ENCODE data around the gene PRKCSH.

The PRKCSH gene

DNA sequence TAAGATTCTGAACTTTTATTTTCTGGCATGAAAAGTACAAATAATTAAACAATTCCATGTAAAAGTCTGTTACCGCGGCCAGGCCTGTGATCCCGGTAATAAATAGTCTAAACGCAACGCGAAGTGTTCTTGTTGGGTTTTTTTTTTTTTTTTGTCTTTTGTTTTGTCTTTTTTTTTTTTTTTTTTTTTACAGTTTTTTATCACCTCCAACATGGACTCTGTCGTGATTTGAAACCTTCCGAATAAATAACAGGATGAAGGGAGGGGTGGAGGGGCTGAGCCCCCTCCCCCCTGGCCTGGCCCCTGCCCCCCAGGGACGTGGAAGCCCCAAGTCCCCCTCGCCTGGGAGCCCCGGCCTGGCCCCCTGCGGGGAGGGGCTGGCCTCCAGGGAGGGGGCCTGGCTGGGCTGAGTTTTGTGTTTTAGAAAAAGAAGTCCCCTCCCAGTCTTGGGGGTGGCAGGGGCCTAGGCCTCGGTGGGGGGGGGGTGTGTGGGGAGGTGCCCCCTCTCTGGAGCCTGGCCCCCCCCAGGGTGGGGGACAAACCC lies 16.0 kb downstream of the PRKCSH start:
- H3K27ac ChIP-seq (ENCODE audit: extremely low read depth, low read depth, low read length) = no peak overlapping the region
- peaks cover 10 to 38% of the 10 kb centered on the region in 2 experiments; a peak in 2 of 3 replicates for H3K36me3 ChIP-seq (ENCODE audit: control insufficient read depth in 2 of 2, insufficient read depth in 1 of 2, low read length in 2 of 2)
- CTCF ChIA-PET = interaction anchor here (0.5 to 1.5 kb wide), 4 partner anchors 8 to 197 kb away, joined by 3 to 16 read pairs (median 4); partner anchors contain the start of genes ODAD3 and PRKCSH
- TF ChIP-seq, protein P1, sequence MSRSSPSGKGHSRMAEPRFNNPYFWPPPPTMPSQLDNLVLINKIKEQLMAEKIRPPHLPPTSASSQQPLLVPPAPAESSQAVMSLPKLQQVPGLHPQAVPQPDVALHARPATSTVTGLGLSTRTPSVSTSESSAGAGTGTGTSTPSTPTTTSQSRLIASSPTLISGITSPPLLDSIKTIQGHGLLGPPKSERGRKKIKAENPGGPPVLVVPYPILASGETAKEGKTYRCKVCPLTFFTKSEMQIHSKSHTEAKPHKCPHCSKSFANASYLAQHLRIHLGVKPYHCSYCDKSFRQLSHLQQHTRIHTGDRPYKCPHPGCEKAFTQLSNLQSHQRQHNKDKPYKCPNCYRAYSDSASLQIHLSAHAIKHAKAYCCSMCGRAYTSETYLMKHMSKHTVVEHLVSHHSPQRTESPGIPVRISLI (tag by site-specific recombination; IDR thresholded peaks at IDR 0.05) = peak; percentile 53; the same call in 1 of the 2 replicates
- TF ChIP-seq ZSCAN30 (tag by site-specific recombination; IDR thresholded peaks at IDR 0.05) (no peak), ZNF785 (tag by site-specific recombination; IDR thresholded peaks at IDR 0.05) (no peak)
- no peaks in the 10 kb centered on the region for H3K9me3 ChIP-seq (ENCODE audit: control insufficient read depth, insufficient read depth, low read depth, low read length)
- POLR2A ChIA-PET = interaction anchor here (1.1 to 1.2 kb wide), 2 partner anchors 38 to 77 kb away, joined by 3 read pairs; partner anchors contain the start of gene SWSAP1
- no peak overlapping the region for H3K4me3 ChIP-seq (ENCODE audit: low read depth, low read length)
- H3K4me1 ChIP-seq (ENCODE audit: control insufficient read depth, insufficient read depth, low read length) = no peaks in the 10 kb centered on the region

DNA sequence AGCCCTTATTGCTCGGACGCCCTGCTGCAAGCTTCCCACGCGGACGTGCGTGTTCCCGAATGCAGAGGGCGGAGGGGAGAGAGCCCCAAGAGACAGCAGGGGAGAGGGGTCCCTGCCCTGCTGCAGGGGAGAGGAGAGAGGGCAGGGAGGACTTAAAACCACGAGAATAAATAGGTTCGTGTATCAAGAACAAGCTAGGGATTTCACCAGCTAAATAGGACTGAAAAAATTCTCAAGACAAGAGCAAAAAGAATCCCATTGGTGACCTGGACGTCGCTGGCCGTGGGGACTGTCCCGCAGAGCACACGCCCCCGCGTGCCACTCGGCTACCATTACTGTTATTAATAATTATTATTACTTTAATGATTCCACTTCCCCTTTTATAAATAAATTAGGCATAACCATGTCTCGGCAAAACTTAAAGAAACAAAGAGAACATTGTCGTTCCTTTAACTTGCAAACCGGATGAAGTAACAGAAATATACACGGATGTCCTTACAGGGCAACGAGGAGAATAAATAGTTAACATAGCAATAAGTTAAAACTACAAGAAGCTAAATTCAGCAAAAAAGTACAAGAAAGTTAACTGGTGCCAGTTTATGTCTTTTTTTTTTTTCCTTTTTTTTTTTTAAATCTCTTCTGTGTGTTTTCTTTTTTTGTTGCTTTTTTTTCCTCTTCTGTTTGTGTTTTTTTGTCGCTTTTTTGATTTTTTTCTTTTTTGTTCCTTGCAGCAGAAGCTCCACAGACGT lies 16.6 kb downstream of the PRKCSH start:
- Histone ChIP-seq H3K4me3 (ENCODE audit: low read depth, low read length) (no peak overlapping the region), H3K36me3 (ENCODE audit: control insufficient read depth in 2 of 2, insufficient read depth in 1 of 2, low read length in 2 of 2) (peaks cover 10 to 32% of the 10 kb centered on the region in 2 experiments; a peak in 2 of 3 replicates), H3K4me1 (ENCODE audit: control insufficient read depth, insufficient read depth, low read length) (no peaks in the 10 kb centered on the region), H3K9me3 (ENCODE audit: control insufficient read depth, insufficient read depth, low read depth, low read length) (no peaks in the 10 kb centered on the region), H3K27ac (ENCODE audit: extremely low read depth, low read depth, low read length) (no peak overlapping the region)
- POLR2A ChIA-PET = interaction anchor here (0.6 to 1.2 kb wide), 4 partner anchors 11 to 1061 kb away, joined by 3 to 5 read pairs (median 4); no protein-coding TSS in a partner anchor
- CTCF ChIA-PET = interaction anchor here (0.6 to 1.6 kb wide), 11 partner anchors 8 to 198 kb away, joined by 3 to 6 read pairs (median 4); partner anchors contain the start of gene RAB3D
- TF ChIP-seq, protein P2, sequence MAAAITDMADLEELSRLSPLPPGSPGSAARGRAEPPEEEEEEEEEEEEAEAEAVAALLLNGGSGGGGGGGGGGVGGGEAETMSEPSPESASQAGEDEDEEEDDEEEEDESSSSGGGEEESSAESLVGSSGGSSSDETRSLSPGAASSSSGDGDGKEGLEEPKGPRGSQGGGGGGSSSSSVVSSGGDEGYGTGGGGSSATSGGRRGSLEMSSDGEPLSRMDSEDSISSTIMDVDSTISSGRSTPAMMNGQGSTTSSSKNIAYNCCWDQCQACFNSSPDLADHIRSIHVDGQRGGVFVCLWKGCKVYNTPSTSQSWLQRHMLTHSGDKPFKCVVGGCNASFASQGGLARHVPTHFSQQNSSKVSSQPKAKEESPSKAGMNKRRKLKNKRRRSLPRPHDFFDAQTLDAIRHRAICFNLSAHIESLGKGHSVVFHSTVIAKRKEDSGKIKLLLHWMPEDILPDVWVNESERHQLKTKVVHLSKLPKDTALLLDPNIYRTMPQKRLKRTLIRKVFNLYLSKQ (tag by site-specific recombination; IDR thresholded peaks at IDR 0.05; ENCODE audit: borderline replicate concordance) = no peak
- TF ChIP-seq, protein P3, sequence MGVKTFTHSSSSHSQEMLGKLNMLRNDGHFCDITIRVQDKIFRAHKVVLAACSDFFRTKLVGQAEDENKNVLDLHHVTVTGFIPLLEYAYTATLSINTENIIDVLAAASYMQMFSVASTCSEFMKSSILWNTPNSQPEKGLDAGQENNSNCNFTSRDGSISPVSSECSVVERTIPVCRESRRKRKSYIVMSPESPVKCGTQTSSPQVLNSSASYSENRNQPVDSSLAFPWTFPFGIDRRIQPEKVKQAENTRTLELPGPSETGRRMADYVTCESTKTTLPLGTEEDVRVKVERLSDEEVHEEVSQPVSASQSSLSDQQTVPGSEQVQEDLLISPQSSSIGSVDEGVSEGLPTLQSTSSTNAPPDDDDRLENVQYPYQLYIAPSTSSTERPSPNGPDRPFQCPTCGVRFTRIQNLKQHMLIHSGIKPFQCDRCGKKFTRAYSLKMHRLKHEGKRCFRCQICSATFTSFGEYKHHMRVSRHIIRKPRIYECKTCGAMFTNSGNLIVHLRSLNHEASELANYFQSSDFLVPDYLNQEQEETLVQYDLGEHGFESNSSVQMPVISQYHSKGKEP (tag by site-specific recombination; IDR thresholded peaks at IDR 0.05) = no peak
- TF ChIP-seq, protein P4, sequence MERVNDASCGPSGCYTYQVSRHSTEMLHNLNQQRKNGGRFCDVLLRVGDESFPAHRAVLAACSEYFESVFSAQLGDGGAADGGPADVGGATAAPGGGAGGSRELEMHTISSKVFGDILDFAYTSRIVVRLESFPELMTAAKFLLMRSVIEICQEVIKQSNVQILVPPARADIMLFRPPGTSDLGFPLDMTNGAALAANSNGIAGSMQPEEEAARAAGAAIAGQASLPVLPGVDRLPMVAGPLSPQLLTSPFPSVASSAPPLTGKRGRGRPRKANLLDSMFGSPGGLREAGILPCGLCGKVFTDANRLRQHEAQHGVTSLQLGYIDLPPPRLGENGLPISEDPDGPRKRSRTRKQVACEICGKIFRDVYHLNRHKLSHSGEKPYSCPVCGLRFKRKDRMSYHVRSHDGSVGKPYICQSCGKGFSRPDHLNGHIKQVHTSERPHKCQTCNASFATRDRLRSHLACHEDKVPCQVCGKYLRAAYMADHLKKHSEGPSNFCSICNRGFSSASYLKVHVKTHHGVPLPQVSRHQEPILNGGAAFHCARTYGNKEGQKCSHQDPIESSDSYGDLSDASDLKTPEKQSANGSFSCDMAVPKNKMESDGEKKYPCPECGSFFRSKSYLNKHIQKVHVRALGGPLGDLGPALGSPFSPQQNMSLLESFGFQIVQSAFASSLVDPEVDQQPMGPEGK (tag by site-specific recombination; IDR thresholded peaks at IDR 0.05) = 0 out of 2 replicates have a peak, but pooled peaks have one; percentile 27
- TF ChIP-seq, protein P1 (tag by site-specific recombination; IDR thresholded peaks at IDR 0.05) = peak; percentile 90
- TF ChIP-seq, protein P5, sequence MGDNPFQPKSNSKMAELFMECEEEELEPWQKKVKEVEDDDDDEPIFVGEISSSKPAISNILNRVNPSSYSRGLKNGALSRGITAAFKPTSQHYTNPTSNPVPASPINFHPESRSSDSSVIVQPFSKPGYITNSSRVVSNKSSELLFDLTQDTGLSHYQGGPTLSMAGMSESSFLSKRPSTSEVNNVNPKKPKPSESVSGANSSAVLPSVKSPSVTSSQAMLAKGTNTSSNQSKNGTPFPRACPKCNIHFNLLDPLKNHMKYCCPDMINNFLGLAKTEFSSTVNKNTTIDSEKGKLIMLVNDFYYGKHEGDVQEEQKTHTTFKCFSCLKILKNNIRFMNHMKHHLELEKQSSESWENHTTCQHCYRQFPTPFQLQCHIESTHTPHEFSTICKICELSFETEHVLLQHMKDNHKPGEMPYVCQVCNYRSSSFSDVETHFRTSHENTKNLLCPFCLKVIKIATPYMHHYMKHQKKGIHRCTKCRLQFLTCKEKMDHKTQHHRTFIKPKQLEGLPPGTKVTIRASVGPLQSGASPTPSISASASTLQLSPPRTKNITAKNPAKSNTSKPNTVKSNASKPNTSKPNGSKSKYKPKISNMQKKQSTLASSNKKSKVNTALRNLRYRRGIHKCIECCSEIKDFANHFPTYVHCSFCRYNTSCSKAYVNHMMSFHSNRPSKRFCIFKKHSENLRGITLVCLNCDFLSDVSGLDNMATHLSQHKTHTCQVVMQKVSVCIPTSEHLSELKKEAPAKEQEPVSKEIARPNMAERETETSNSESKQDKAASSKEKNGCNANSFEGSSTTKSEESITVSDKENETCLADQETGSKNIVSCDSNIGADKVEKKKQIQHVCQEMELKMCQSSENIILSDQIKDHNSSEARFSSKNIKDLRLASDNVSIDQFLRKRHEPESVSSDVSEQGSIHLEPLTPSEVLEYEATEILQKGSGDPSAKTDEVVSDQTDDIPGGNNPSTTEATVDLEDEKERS (tag by site-specific recombination; IDR thresholded peaks at IDR 0.05) = no peak
- TF ChIP-seq, protein P6, sequence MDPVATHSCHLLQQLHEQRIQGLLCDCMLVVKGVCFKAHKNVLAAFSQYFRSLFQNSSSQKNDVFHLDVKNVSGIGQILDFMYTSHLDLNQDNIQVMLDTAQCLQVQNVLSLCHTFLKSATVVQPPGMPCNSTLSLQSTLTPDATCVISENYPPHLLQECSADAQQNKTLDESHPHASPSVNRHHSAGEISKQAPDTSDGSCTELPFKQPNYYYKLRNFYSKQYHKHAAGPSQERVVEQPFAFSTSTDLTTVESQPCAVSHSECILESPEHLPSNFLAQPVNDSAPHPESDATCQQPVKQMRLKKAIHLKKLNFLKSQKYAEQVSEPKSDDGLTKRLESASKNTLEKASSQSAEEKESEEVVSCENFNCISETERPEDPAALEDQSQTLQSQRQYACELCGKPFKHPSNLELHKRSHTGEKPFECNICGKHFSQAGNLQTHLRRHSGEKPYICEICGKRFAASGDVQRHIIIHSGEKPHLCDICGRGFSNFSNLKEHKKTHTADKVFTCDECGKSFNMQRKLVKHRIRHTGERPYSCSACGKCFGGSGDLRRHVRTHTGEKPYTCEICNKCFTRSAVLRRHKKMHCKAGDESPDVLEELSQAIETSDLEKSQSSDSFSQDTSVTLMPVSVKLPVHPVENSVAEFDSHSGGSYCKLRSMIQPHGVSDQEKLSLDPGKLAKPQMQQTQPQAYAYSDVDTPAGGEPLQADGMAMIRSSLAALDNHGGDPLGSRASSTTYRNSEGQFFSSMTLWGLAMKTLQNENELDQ (tag by site-specific recombination; IDR thresholded peaks at IDR 0.05; ENCODE audit: low read depth) = no peak
